GM18526 (cell line): ENCODE measurements around the gene QKI.

Experiments
- POLR2A ChIP-seq: IDR thresholded peaks from 3 replicates; pipeline ENCODE4 v1.6.1; 2011; ENCODE audit not compliant: insufficient read length; ENCODE audit errors: extremely low read depth

The QKI gene

GRCh38 chr6:163513003-163513402, 98.5 kb downstream of the QKI start:
- TF ChIP-seq POLR2A = no peak

DNA sequence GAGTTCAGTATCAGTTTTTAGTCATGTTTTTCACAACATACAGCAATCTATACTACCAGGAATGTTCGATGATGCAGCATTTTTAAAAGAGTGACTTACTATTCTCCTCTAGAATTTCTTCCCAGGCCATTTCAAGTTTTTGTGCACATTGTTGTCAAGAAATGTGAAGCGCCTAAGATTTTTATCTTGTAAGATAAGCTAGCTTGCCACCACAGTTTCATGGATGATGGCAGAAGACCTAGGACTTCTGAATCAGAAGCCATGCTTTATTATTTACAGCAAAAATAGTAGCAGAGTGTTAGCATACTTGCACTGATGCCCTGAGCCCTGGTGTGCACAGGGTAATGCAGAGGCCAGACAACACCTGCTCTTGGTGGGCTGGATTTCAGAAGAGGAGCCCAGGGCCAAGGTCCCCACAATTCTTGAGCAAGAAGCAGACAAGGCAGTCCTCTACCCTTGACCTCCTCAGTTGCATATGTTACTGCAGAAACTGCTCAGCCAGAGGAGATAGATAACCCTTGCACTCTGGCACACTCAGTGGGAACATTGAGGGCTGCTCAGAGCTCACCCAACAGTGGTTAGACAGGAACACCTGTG, 99.2 kb downstream of the QKI start:
- no peak for TF ChIP-seq POLR2A

DNA sequence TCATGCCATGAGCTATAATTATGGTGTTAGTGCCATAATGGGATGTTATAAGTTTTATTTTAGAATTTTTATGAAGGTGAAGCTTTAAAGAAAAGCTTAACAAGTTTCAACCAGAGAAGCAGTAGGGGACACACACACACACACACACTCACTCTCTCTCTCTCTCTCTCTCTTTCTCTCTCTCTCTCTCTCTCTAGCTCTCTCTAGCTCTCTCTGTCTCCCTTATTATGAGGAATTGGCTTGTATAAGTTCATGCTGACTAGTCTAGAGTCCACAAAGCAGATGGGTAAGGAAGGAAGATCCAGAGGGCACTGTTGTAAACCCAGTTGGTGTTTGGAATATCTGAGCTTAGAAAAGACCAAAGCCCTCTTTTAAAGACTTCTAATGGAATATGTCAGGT, 102.4 kb downstream of the QKI start:
- TF ChIP-seq POLR2A = no peak

- TF ChIP-seq POLR2A = no peak
Observed at GRCh38 chr6:163520956-163521355, 106.4 kb downstream of the QKI start.

DNA sequence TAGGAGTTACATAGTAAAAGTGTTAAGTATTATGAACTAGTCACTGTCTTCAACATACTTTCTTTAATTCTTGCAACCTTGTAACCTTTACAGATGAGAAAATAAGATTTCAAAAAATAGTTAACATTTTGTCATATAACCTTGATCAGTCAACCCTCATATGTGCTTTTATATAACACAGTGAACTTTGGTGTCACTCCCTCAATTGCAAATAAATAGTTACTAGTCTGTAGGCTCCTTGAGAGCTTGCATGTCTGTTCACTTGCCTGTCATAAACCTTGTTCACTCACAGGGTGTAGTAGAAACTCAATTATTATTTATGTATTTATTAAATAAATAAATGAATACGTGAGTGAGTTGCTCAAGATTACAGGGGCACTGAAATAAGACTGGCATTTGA, 107.5 kb downstream of the QKI start:
- no peak for TF ChIP-seq POLR2A

DNA sequence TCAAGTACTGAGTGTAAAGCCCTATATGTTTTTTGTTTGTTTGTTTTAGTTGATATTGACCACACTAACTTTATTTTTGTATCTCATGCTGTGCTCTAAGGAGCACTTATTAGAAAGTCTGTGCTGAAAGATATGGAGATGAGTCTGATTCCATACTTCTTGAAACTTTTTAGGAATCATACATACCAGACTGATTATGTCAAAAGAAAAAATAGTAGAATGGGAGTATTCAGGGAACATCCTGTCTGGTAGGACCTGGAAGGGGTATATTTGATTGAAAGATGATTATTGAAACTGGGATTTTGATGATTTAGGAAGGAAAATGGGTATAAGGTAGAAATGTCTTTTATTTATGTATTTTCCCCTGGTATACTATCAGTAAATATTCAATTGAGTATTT, 111.4 kb downstream of the QKI start:
- TF ChIP-seq POLR2A = no peak

DNA sequence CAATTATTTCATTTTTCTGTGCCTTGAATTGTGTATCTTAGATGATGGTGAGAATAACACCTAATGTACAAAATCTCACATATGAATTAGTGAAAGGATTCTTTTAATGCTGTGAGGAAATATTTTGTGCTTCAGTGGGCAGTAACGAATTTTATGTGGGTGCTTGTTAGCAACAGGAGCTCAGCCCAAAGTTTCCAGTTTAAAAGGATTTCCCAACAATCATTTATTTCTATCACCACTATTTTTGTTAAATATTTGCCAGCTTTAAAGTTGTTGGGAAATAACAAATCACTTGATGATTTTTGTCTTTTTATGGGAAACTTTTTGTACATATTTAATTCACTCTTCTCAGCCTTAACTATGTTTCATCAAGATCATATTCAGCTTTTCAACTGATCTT, 111.8 kb downstream of the QKI start:
- no peak for TF ChIP-seq POLR2A

DNA sequence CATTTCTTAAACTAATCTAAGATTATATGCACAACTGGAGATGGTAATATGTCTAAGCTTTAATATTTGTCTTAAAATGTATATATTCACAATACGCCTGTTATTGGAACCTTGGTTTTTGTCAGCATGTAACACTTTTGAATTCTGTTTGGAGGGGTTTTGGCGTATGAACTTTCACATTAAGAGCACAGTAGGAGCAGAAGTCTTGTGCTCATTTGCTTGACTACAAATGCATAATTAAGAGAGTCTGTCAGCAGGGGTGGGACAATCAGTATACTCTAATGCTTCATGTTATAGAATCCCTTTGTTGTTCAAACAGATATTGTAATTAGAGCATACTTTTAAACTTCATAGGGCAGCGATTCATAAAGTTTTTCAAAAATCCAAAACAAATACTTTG, 112.8 kb downstream of the QKI start:
- TF ChIP-seq POLR2A = no peak

DNA sequence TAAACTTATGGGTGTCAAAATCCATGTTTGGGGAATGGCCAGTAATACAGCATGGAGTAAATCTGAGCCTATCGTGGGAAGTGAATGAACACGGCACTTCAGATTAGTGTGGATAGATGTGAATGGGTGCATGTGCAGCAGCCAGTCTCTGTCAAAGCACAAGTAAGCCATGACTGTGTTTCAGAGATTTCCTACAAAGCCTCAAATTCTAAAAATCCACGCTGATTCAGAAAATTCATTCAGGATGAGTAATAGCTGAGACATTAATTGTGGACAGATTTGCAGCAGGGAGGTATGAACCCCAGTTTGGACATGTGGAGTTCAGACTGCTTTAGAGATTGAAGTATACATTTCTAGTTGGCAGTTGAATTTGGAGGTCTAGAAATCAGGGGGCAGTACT, 115.1 kb downstream of the QKI start:
- TF ChIP-seq POLR2A = no peak

DNA sequence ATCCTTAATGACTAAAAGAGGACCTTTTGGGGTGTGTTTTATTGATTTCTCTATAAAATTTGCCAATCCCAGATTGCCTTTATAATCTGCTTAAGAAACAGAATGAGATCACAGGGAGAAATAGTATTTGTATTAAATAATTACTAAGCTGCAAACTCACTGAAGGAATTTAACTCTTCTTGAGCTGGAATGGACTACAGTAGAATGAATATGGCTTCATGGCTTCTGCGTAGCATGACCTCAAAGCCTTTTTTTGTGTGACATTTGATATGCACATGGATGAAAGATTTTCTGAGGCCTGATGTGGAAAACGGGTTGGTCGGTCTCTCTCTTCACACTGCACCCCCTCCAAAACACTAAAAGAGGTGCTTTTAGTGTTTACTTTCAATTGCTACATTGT, 115.9 kb downstream of the QKI start:
- TF ChIP-seq POLR2A = no peak

- TF ChIP-seq POLR2A = no peak
Observed at GRCh38 chr6:163531122-163531521, 116.6 kb downstream of the QKI start.

DNA sequence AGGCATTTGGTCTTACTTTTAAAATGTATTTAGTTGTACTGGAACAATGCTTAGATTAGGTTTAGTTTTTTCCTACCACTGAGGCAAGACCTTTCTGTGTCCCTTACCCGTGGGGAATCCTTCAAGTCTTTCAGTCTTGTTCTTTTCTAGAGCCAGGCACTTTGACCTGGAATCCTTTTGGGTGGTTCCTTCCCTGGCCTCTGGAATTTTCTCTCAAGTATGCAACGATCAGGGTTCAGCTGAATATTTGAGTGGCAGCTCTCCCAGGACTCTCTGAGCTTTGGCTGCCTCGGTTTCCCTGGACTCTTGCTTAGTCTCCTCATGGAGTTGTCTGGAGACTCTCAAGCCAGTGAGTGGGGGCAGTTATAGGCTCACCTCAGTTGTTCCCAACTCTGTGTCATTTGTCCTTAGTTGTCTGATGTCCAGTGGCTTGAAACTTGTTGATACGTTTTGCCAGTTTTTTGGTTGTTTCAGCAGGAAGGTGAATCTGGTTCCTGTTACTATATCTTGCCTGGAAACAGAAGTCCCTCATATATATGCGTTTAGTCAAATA, 118.1 kb downstream of the QKI start:
- no peak for TF ChIP-seq POLR2A

DNA sequence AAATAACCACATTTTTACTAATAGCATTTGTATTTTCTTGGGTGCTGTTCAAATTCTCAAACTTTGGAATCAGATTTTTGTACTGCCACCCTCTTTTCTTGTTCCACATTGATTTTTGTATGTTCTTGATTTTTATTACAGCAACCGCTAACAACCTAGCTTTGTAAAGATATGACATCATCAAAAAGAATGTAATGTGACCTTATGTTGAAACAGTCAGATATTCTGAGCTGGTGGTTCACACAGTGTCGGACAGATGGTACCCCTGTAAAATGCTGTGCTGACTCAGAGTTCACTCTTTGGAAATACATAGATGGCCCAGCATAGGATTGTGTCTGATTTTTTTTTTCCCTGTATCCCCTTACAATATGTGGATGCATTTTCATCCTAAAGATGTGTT, 118.9 kb downstream of the QKI start:
- no peak for TF ChIP-seq POLR2A

DNA sequence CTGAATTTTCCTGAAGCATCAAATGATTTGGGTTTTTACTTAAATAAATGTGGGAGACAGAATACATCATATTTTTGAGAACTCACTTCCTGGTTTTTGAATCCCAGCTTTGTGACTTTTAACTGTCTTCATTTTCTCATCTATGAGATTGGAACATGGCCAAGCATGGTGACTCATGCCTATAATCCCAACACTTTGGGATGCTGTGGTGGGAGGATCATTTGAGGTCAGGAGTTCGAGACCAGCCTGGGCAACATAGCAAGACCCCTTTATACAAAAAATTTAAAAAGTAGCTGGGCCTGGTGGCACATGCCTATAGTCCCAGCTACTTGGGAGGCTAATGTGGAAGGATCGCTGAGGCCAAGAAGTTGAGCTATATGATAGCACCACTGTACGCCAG, 122.3 kb downstream of the QKI start:
- no peak for TF ChIP-seq POLR2A

GRCh38 chr6:163538331-163538730, 123.8 kb downstream of the QKI start:
- TF ChIP-seq POLR2A = no peak

DNA sequence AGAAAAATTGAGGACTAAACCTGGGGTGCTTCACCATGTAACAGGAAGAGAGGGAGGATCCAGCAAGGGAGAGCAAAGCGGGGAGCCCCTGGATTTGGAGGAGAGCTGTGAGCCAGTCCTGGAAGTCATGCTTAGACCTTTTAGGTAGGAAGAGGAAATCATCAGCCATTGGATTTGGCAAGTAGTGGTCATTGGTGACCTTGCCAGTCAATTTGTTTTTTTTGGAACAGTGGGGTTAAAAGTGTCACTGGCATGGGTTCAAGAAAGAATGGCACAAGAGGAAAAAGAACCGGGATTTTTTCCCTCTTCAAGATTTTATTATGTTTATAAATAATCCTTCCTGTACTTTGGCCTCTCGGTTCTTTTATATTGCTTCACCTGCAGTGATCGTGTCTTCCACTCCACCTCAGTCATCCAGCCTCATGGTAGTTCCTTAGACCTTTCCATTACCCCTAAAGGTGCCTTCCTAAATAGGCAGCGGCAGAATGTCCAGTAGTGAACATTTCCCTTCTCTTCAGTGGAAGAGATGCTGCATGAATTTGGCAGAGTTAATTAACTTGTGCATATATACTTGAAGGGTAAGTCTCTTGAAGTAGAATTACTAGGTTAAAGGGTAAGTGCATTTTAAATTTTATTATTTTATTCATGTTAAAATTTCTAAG, 124.7 kb downstream of the QKI start:
- TF ChIP-seq POLR2A = no peak

DNA sequence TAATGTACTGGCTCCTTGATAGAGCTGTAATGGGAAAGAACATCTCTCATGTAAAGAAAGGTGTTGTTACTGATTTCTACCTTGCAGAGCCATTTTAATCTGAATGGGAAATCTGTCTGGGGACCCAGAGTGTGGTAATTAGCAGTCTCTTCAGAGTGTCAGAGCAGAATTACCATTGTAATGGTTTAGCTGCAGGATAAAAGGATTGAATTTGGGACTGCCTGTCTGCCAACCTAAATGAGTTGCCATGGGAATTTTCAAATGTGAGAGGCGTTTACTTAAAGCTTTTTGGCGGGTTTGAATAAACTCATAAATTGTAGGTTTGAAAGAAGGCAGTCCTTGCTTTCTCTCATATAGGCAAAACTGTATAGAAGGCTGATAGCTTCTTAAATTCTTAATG, 128.8 kb downstream of the QKI start:
- TF ChIP-seq POLR2A = no peak
